OCI-LY1 (cell line): ENCODE results near the gene DHX38.
A peak's percentile ranks its signal among the peaks of the same experiment; 100 is the strongest.

Experiments
- H2AFZ ChIP-seq: fragments of 200-600 bp; sonication (generic), shearing (Covaris generic); 2 replicates; pipeline ENCODE4 v1.6.0; 2014; ENCODE audit warnings: antibody characterized with exemption, mild to moderate bottlenecking, low read length
- H3F3A ChIP-seq: fragments of 200-600 bp; sonication (generic), shearing (Covaris generic); 2 replicates; pipeline ENCODE4 v1.6.0; 2014; ENCODE audit warnings: mild to moderate bottlenecking, antibody characterized with exemption, low read length, moderate library complexity; ENCODE audit not compliant: insufficient read depth
- H3K27ac ChIP-seq: fragments of 200-600 bp; sonication (generic); 2 replicates; pipeline ENCODE4 v1.5.1; 2014; ENCODE audit warnings: low read length, mixed run types, mild to moderate bottlenecking, low read depth; ENCODE audit not compliant: poor library complexity, severe bottlenecking
- H3K27me3 ChIP-seq: fragments of 200-600 bp; sonication (generic); 2 replicates; pipeline ENCODE4 v1.6.0; 2014; ENCODE audit warnings: antibody characterized with exemption, mild to moderate bottlenecking, low read length, moderate library complexity; ENCODE audit not compliant: insufficient read depth
- H3K36me3 ChIP-seq: fragments of 200-600 bp; sonication (generic); 2 replicates; pipeline ENCODE4 v1.6.1; 2014; ENCODE audit warnings: mild to moderate bottlenecking, antibody characterized with exemption, low read length, moderate library complexity, mixed read lengths; ENCODE audit not compliant: insufficient read depth
- H3K4me1 ChIP-seq: fragments of 200-600 bp; sonication (generic); 2 replicates; pipeline ENCODE4 v1.5.1; 2014; ENCODE audit warnings: mild to moderate bottlenecking, low read length, moderate library complexity; ENCODE audit not compliant: insufficient read depth, severe bottlenecking
- H3K4me2 ChIP-seq: fragments of 200-600 bp; sonication (generic), shearing (Covaris generic); 2 replicates; pipeline ENCODE4 v1.6.1; 2014; ENCODE audit warnings: low read length
- H3K4me3 ChIP-seq: fragments of 200-600 bp; sonication (generic); 2 replicates; pipeline ENCODE4 v1.5.1; 2014; ENCODE audit warnings: low read length, low read depth, mild to moderate bottlenecking, mixed read lengths; ENCODE audit not compliant: poor library complexity, severe bottlenecking
- H3K79me2 ChIP-seq: fragments of 200-600 bp; shearing (Covaris generic); 2 replicates; pipeline ENCODE4 v1.6.1; 2016; ENCODE audit warnings: mixed run types, low read length, mixed read lengths; ENCODE audit not compliant: insufficient read depth
- H3K9ac ChIP-seq: fragments of 200-600 bp; sonication (generic), shearing (Covaris generic); 2 replicates; pipeline ENCODE4 v1.6.1; 2014; ENCODE audit warnings: mild to moderate bottlenecking, low read length, mixed read lengths
- H3K9me2 ChIP-seq: fragments of 200-600 bp; sonication (generic), shearing (Covaris generic); 2 replicates; pipeline ENCODE4 v1.6.1; 2014; ENCODE audit warnings: low read depth, mild to moderate bottlenecking, low read length, mixed read lengths
- H3K9me3 ChIP-seq: fragments of 200-600 bp; shearing (Covaris generic); 2 replicates; pipeline ENCODE4 v1.6.1; 2014; ENCODE audit warnings: low read length, mixed read lengths
- H4K20me1 ChIP-seq: fragments of 200-600 bp; sonication (generic), shearing (Covaris generic); 2 replicates; pipeline ENCODE4 v1.6.0; 2016; ENCODE audit warnings: mild to moderate bottlenecking, low read length; ENCODE audit not compliant: insufficient read depth
- CTCF ChIP-seq: fragments of 200-600 bp; sonication (generic), shearing (Covaris generic); IDR thresholded peaks from 2 replicates; pipeline ENCODE4 v1.5.1; 2017; ENCODE audit warnings: mild to moderate bottlenecking, antibody characterized with exemption, low read length, moderate library complexity, mixed read lengths
- EZH2 ChIP-seq: fragments of 200-600 bp; sonication (generic), shearing (Covaris generic); IDR thresholded peaks from 2 replicates; pipeline ENCODE4 v1.8.0; 2017; ENCODE audit warnings: borderline replicate concordance, mixed run types, mild to moderate bottlenecking, antibody characterized with exemption, low read length, moderate library complexity, mixed read lengths

DHX38 gene

DNA sequence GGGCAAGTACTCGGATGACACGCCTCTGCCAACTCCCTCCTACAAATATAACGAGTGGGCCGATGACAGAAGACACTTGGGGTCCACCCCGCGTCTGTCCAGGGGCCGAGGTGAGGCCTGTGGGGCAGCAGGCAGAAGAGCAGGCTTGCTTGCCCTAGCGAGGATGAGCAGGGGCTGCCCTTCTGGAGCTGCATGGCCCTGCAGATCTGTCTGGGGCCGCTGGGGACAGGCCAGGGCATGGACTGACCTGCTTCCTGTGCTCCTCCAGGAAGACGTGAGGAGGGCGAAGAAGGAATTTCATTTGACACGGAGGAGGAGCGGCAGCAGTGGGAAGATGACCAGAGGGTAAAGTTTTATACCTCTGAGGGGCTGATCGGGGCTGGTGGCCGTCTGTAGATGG lies 5.3 kb downstream of the DHX38 start:
- H3K36me3 ChIP-seq, result peaks cover 76% of the 10 kb centered on the region
- no peaks in the 10 kb centered on the region for H3K27me3 ChIP-seq
- no peaks in the 10 kb centered on the region for H3K9me2 ChIP-seq
- peaks cover 15% of the 10 kb centered on the region for H3K4me1 ChIP-seq
- H4K20me1 ChIP-seq, result no peaks in the 10 kb centered on the region
- no peak overlapping the region for H3K27ac ChIP-seq
- no peak overlapping the region for H3K9ac ChIP-seq
- no peak for TF ChIP-seq CTCF
- no peak for TF ChIP-seq EZH2
- H3K4me3 ChIP-seq, result no peak overlapping the region
- no peaks in the 10 kb centered on the region for H3K9me3 ChIP-seq
- no peak overlapping the region for H3K4me2 ChIP-seq
- no peaks in the 10 kb centered on the region for H3F3A ChIP-seq
- no peak overlapping the region for H2AFZ ChIP-seq
- peaks cover 13% of the 10 kb centered on the region for H3K79me2 ChIP-seq

- Histone ChIP-seq H2AFZ (no peak overlapping the region), H3K9me2 (no peaks in the 10 kb centered on the region), H4K20me1 (no peaks in the 10 kb centered on the region), H3K27ac (no peak overlapping the region), H3K4me3 (no peak overlapping the region), H3K27me3 (no peaks in the 10 kb centered on the region), H3K9me3 (no peaks in the 10 kb centered on the region), H3K4me1 (peaks cover 13% of the 10 kb centered on the region), H3F3A (no peaks in the 10 kb centered on the region), H3K9ac (no peak overlapping the region), H3K4me2 (no peak overlapping the region), H3K79me2 (peaks cover 8% of the 10 kb centered on the region), H3K36me3 (peaks cover 81% of the 10 kb centered on the region)
- TF ChIP-seq CTCF (peak; percentile 73), EZH2 (no peak)
These were observed 5.8 kb downstream of the DHX38 start for GRCh38 chr16:72099377-72099818.

- Histone ChIP-seq H3K9me2 (no peaks in the 10 kb centered on the region), H3K4me2 (no peak overlapping the region), H3K9me3 (no peaks in the 10 kb centered on the region), H3K27me3 (no peaks in the 10 kb centered on the region), H3K36me3 (peaks cover 95% of the 10 kb centered on the region), H3K4me3 (no peak overlapping the region), H3F3A (no peaks in the 10 kb centered on the region), H3K4me1 (no peaks in the 10 kb centered on the region), H3K79me2 (no peaks in the 10 kb centered on the region), H3K9ac (no peak overlapping the region), H3K27ac (no peak overlapping the region), H4K20me1 (no peaks in the 10 kb centered on the region), H2AFZ (no peak overlapping the region)
- TF ChIP-seq CTCF (no peak), EZH2 (no peak)
These were observed 7.5 kb downstream of the DHX38 start for GRCh38 chr16:72101195-72101594.
